ENCODE results near the gene POLD4.
A peak's percentile ranks its signal among the peaks of the same experiment; 100 is the strongest.
"Not testable (repeated sequence)": the region's sequence is repeated elsewhere in the genome, so short reads cannot be mapped to it uniquely, and the experiment has no call there.

The POLD4 gene

DNA sequence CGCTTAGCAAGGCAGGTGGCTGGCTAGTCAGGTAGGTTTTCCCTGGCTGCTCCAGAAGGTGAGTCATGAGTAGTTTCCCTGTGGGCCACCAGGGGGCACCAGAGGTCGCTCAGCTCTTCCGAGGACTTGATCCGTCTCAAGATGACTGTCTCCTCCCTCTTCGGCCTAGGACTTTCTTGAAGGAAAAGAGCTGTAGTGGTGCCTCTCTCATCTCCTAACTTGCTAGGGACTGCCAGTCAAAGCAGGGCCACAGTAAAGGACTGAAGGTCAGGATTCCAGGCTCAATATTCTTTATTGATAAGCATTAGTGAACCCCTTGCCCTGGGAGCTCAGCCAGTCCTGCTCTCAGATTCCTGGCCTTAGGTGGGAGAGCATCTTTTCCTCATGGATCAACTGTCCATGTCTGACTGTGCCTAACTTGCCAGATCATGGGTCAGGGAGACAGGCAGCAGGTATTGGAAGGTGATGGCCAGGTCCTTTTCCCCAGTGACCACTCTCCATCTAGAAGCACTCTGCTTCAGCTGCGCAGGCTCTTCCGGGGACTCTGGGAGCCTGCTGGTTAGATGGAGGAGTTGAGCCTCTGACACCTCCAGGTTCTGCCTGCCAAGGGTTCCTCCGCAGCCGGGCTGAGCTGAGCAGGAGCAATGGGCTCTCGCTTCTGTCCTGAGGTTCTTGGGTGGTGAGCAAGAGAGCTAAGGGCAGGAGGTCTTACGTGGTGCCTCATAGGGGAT is 1.9 kb downstream of the POLD4 start:
- DNase-seq: no peak

DNA sequence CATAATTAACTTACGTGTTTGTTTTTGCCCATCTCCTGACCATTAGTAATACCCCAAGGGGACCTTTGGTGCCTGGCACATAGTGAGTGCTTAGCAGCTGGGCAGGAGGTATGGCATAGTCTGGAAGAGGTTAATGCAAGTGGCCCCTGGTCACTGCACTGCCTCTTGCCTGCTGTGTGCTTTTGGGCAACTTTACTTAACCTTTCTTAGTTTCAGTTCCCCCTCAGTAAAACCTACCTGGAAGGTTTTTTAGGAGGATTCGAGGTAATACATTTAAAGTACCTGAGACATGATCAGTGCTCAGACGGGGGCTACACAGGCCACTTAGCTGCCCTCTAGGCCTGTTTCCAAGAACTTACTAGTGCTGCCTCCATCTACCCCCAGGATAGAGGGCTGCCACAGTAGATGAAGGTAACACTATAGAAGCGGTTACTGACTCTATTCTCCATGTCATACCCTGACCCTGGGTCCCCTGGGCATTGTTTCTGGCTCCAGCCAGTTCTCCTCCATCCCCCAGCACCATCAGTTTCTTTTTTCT is 3.3 kb downstream of the POLD4 start:
- no peak for DNase-seq

DNA sequence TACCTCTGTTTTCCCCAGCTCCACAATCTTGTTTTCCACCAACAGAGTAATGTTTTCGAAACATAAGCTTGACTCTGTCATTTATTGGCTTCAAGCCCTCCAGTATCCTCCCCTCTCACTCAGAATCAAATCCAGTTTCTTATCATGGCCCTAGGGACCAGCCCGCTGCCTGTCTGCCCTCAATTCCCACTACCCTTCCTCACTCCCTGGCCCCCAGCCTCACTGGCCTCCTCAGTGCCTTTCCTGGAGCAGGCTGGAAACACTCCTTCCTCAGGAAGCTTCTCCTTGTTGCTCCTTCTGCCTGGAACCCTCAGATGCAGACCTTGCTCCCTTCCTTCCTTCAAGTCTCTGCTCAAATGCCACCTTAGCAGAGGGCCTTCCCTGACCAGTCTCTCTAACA is 3.9 kb downstream of the POLD4 start:
- DNase-seq: no peak

DNA sequence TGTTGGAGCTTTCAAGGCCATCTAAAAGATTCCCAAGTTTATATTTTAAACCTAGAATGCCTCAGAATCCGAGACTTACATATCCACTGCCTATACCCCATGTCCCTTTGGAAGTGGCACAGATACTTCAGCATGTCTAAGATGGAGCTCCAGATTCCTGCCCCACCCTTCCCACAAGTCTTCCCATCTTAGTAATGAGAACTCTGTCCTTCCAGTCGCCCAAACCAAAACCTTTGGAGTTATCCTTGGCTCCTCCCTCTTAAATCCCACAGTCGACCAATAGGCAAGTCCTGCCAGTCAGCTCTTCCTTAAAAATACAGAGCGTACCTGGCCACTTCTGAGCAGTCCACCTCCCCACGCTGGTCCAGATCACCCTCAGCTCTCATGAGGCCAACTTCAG is 4.3 kb downstream of the POLD4 start:
- DNase-seq: no peak

DNA sequence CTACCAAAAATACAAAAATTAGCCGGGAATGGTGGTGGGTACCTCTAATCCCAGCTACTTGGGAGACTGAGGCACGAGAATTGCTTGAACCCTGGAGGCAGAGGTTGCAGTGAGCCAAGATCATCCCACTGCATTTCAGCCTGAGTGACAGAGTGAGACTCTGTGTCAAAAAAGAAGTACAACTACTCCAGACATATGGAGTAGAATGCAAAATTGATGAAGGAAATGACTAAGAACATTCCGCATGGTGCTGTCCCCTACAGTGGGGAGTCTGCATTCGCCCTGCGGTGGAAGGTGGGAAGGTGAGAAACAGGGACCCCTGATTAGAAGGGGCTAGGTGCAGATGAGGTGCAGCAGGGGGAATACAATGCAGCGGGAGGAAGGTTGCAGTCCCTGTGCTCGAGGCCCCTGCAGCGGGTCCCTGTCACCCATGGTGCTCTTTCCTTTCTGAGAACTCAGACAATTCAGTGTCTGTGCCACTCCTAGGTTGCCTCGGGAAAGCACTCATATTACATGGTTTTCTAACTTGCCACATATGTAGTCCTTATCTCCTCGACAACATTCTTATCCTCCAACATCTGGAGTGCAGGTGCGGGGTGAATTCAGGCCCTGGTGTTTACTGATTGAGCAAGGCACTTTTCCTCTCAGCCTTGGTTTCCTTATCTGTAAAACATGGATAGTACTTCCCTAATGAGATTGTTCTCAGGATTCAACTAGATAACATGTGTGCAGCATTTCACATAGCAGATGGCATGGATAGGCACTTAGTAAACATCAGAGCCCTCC is 5.2 kb downstream of the POLD4 start:
- DNase-seq: no peak

DNA sequence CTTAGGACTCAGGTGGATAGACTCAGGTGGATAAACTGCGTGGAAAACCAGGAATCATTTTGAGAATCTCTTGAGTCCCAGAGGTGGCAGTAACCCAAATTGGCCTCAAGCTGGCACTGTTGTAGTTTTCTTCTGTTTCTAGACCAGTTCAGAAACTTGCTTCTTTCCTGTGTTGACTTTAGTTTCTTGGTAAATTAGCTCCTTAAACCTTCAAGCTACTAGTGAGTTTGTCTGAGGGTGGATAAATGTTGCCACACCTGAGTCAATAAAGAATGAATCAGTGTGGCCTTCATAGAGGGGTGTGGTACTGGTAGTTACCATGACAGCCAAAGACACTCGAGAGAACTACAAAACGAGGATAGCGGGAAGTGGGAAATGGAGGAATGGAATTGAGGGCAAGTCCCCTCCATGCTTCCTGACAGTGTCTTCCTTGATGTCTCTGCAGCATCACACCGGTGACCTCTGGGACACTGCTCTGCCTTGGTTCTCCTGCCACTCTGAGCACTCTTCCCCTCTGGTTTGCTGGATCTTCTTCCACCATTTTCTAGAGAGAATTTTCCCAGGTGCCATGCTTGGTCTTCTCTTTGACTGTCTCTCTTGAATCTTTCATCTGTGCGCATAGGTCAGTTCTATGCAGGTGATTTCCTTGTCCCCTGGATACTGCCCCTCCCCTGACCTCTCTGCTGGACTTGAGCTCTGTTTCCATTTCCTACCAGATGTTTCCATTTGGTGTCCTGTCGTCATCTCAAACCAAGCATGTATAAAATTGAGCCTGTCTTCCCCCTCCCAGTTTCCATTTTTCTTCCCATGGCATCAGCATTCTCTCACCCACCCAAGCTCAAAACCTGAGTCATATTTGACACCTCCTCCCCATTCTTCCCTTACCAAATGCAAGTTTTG is 7.2 kb downstream of the POLD4 start:
- no peak for DNase-seq

DNA sequence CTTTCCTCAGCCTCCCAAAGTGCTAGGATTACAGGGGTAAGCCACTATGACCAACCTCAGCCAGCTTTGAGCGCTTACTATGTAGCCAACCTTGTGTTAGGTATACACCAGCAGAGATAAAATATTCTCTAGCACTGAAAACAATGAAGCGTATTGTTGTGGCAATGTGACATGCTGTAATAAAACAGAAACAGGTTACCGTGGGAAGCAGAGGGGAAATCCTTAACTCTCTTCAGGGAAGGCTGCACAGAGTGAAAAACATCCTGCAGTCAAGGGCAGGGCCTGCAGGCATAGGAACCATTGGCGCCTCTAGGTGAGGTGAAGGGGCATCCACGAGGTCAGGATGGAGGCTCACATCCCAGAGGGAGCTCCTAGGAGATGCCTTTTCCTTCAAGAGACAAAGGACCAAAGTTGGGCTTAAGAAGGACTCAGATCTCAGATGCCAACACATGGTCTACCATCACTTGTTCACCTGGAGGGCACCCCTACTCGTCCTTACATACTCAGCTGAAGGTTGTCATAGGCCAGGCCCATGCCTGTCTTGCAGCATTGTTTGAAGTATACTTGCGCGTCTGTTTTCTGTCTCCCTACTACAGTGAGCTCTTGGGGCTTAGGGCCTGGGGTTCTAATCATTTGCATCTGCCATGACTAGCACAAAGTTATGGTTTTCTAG is 8.0 kb downstream of the POLD4 start:
- no peak for DNase-seq

DNA sequence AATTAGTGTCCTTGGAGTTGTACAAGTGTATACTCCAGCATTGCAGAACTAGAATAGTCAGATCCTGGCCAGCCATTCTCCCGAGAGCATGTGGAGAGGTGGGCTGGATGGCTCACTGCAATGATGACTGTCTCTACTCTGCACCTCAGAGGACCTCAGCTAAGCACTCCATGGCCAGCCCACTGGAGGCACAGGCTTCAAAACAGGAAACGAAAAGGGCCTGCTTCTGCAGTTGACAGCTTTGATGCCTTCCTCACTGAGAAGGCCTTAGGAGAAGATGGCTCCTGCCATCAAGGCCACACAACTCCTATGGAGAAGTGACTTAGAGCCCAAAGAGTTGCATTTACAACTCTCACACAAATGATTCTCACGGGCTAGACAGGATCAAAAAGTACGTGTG is 9.1 kb downstream of the POLD4 start:
- DNase-seq: no peak

DNA sequence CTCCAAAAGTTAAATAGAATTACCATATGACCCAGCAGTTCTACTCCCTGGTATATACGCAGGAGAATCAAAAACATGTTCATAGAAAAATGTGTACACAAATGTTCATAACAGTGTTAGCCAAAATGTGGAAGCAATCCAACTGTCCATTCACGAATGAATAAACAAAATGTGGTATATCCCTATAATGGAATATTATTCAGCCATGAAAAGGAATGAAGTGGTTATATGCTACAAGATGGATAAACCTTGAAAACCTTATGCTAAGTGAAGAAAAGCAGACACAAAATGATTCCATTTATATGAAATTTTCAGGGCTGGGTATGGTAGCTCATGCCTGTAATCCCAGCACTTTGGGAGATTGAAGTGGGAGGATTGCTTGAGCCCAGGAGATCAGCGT is 16.1 kb downstream of the POLD4 start:
- DNase-seq: no peak

DNA sequence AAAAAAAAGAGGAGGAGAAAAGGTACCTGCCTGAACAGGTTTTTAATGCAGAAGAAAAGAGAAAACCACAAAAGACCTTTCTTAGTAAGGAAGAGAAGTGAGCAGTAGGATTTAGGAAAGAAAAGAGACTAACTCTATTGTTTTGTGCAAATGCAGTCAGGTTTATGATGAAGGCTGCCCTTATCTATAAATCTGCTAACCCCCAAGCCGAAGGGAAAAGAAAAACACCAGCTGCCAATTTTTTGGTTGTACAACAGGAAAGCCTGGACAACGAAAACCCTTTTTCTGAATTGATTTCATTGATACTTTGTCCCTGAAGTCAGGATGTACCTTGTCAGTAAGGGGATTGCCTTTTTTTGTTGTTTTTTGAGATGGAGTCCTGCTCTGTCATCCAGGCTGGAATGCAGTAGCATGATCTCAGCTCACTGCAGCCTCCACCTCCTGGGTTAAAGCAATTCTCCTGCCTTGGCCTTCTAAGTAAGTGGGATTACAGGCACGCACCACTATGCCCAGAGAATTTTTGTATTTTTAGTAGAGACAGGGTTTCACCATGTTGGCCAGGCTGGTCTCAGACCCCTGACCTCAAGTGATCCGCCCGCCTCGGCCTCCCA is 21.2 kb downstream of the POLD4 start:
- no peak for DNase-seq

DNA sequence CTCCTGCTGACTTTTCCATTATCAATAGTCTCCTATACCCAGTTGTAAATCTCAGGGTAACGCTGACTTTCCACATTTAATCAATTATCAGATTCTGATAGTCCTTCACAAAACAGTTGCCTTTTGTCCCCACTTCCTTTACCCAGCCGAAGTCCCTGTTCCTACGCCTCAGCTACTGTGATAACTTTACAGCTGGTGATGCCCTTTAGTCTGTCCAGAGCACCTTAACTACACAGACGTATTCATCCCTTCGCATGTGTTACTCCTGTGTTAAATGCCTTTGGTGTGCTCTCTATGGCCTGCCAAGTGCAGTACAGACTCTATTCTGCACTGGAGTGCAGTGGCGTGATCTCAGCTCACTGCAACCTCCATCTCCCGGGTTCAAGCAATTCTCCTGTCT is 29.8 kb downstream of the POLD4 start:
- DNase-seq: no peak

DNA sequence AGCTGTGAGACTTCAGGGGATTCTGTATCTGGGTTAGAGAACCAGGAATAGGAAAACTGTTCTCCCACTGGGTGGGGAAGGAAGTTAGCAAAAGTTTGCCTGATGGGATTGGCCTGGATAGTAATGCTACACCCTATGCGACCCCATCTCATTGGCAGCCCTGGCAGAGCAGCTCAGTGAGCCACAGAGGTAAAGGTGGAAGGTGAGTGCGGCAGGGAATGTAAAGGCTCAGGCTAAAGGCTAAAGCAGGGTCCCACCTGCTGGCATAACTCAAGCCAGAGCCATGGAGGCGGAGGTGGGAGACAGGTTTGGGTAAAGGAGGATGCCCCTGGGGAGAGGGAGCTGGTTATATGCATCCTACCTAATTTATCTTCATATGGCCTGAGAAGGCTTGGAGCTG is 31.3 kb downstream of the POLD4 start:
- DNase-seq: no peak

DNA sequence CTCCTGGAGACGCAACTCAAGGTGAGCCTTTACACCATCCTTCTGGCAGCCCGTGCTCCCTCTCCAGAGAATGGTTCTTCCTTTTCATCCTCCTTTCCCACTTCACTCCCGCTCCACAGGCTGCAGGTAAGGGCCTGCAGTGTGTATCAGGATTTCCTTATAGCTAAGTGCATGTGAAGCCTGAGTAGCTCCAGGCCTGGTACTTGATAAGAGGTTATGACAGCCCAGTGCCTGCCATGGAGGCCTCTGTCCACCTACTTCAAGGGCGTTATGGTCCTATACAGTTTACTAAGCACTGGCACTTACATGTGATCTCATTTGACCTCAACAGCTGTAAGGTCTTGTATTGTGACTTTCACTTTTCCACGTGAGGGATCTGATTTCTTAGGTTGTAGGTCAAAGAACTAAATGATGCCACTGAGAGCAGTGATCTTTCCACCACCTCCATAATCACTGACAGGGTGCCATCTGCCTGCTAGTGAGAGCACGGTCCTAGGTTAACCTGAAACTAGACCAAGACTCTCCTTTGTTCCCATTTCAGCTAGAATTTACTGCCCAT is 32.0 kb downstream of the POLD4 start:
- no peak for DNase-seq

DNA sequence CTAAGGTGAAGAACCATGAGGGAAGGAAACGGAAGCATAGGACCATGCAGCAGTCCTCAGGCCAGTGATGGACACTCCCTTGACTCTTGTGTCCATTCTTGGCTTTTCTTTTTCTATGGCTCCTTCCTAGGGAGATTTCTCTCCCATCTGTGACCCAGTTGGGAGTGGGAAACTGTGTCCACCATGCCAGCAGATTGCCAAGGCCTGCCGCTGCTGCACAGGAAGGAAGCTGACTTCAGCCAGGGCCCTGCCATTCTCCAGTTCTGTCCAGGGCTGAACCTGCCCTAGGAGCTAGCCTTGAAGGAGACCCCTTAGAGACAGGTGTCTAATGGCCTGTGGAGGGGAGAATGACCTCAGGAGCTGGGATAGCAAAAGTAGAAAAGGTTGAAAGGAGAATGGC is 32.7 kb downstream of the POLD4 start:
- DNase-seq: no peak

DNA sequence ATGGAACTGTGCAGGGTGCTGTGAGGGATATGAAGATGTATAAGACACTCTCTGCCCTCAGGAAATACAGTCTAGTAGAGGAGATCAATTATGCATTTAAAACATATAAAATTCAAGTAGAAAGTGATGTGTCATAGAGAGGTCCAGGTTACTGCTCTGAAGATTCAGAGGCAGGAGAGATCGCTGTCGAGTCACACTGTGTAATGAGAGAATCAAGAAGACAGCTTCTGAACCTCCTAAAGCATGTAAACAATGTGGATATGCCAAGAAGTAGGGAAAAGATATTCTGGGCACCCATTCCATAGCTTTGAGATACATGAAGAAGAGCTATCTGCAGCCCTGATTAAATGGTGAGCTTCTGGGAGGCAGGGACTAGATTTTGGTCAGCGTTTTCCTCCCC is 33.3 kb downstream of the POLD4 start:
- DNase-seq: no peak

DNA sequence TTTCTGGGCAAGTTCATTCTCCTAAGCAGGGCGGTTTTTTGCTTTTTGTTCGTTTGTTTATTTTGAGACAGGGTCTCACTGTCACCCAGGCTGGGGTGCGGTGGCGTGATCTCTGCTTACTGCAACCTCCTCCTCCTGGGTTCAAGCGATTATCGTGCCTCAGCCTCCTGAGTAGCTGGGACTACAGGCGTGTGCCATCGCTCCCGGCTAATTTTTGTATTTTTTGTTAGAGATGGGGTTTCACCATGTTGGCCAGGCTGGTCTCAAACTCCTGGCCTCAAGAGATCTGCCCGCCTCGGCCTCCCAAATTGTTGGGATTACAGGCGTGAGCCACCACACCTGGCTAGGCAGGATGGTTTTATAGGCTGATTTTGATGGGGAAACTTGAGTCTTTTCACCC is 34.5 kb downstream of the POLD4 start:
- not testable (repeated sequence) for DNase-seq

DNA sequence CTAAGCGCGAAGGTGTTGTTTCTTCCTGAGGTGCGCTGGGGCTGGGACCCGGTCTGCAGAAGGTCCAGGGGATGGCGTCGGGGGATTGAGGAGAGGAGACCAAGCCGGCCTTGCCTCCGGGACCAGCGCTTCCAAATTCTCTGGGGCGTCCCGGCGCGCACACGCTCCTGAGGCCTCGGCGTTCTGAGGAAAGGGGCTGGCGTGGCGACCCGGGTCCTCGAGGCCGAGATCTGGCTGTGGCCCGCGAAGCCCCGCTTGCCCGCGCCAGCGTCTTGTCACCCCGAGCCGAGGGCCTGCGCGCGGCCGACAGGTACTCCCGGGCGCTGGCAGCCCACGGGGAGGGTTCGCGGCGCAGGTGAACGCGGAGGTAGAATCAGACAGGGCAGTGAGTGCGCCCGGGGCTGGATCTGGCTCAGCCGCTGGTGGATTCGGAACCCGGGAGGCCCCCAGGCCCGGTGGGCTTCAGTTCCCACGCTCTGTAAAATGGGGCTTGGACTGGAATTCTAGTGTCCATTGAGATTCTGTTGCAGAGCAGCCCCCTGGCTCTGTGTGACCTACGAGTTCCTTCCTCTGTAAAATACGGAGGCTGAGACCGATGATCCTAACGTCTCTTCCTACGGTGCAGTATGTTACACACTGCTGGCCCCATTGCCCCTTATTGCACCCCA is 35.3 kb downstream of the POLD4 start:
- DNase-seq: no peak

DNA sequence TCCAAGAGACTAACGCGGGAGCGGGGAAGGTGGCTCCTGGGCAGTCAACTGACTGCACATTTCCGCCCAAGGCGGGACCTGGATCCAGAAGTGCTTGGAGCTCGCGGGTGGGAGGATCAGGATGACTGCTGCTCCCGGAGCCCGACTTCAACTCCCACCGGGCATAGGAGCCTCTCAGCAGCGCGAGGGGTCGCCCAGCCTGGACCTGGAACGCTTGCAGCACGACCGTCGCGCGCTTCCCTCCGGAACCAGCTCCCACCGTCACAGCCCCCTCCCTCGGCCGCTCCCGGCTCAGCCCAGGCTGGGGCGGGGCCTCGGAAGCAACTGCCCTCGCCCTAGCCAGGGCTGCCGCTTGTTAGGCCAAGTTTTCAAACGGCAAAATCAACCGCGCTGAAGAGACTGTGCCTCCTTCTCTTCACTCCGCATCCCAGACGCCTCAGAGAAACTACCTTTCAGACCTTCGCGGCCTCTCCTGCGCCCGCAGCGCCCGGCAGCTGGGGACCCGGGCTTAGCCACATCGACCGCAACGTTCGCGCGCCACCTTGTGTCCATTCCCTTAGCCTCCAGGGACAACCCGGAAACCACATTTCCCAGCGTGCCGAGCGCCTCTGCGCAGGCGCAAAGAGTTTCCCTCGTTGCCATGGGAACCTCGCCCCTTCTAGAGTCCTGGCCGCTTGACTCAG is 36.0 kb downstream of the POLD4 start:
- peak; percentile 94 for DNase-seq

DNA sequence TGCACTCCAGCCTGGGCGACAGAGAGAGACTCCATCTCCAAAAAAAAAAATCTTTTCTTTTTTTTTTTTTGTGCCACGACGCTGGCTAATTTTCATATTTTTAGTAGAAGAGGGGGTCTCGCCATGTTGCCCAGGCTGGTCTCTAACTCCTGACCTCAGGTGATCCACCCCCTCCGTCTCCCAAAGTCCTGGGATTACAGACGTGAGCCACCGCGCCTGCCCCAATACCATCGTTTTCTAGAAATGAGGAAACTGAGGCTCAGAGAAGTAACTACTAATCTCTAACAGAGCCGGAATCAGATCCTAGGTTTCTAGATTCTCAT is 36.5 kb downstream of the POLD4 start:
- DNase-seq: no peak

DNA sequence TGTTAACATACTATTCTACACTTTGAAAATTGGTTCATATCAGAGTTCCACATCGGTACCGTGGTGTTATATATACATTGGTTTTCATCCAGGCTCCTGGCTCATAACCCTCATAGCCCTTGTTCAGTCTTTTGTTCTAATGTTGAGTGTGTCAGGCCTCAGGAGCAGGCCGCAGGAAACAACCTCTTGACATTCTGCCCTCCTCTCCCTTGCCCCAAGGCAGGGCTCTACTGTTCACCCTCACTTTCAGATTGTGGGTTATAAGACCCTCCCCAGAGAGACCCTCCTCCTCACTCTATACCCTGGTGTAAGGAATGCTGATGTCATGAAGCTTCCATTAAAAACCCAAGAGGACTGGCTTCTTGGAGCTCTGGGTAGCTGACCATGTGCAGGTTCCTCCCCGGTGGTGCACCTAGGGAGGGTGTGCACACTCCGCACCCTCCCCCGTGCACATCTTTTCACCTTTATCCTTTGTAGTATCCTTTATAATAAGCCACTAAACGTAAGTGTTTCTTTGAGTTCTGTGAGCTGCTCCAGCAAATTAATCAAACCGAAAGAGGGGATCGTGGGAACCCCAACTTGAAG is 37.9 kb downstream of the POLD4 start:
- DNase-seq: no peak

Measured in activated gamma-delta T cell (primary cell).